OCI-LY1 (cell line): Measurements from ENCODE around the gene TNFAIP3.

ENCODE experiments used
- EZH2 ChIP-seq: fragments of 200-600 bp; sonication (generic), shearing (Covaris generic); IDR thresholded peaks from 2 replicates; pipeline ENCODE4 v1.8.0; 2017; ENCODE audit warnings: borderline replicate concordance, mixed run types, mild to moderate bottlenecking, antibody characterized with exemption, low read length, moderate library complexity, mixed read lengths
- TF ChIP-seq, protein P1 (sequence below): fragments of 200-600 bp; sonication (generic), shearing (Covaris generic); IDR thresholded peaks from 2 replicates; pipeline ENCODE4 v1.5.1; 2017; ENCODE audit warnings: mild to moderate bottlenecking, antibody characterized with exemption, low read length, moderate library complexity, mixed read lengths

DNA sequence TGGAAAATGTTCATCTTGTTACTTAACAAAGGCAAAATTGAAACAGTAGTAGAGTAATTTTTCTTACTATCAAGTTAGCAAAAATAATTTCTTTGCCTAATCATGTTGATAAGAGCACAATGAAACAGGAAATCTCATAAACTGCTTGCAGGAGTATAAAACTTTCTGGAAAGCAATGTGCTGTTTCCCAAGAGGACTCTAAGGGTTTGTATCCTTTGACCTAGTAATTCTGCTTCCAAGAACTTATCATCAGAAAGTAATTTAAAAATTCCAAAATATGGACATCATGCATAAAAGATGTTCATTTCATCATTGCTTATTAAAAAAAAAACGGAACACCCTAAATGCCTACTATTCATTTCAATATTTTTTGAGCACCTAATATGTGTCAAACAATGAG, 46.1 kb upstream of the TNFAIP3 start:
- TF ChIP-seq, protein P1, sequence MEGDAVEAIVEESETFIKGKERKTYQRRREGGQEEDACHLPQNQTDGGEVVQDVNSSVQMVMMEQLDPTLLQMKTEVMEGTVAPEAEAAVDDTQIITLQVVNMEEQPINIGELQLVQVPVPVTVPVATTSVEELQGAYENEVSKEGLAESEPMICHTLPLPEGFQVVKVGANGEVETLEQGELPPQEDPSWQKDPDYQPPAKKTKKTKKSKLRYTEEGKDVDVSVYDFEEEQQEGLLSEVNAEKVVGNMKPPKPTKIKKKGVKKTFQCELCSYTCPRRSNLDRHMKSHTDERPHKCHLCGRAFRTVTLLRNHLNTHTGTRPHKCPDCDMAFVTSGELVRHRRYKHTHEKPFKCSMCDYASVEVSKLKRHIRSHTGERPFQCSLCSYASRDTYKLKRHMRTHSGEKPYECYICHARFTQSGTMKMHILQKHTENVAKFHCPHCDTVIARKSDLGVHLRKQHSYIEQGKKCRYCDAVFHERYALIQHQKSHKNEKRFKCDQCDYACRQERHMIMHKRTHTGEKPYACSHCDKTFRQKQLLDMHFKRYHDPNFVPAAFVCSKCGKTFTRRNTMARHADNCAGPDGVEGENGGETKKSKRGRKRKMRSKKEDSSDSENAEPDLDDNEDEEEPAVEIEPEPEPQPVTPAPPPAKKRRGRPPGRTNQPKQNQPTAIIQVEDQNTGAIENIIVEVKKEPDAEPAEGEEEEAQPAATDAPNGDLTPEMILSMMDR = no peak
- TF ChIP-seq EZH2 = no peak
